Measurements from ENCODE around the gene TMEM11.
"Not testable (repeated sequence)": the region's sequence is repeated elsewhere in the genome, so short reads cannot be mapped to it uniquely, and the experiment has no call there.

The TMEM11 gene

DNA sequence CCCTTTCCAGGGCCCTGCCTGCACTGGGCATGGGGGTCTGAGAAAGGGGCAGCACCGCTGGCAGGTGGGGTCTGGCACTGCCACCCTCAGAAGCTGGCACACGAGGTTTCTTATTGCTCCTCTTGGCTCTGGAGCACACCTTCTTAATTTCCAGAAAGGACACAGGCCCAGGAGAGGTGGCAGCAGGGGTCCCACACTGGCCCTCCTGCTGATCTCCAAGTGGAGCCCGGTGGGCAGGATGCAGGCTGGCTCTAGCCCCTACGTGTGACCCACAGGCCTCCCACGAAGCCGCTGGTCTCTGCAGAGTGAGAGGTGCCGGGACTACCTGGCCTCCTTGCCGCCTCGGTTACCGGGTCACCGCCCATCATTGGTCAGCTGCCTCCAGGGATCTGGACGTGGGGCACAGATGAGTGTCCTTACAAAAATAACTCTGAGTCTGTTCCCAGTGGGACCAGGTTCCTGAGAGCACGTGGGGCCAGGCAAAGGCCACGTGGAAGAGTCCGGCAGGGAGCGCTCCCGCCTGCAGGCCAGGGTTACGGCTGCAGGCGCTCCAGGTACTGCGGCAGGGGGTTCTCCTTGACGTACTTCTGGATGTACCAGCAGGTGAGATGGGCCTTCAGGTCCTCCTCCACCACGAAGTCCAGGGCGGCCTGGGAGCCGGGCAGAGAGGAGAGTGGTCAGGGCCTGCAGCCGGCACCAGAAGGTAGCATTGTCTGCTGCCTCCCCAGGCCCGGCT is 29.0 kb upstream of the TMEM11 start:
- DNase-seq (ENCODE audit: low read depth in 3 of 3): no peak

DNA sequence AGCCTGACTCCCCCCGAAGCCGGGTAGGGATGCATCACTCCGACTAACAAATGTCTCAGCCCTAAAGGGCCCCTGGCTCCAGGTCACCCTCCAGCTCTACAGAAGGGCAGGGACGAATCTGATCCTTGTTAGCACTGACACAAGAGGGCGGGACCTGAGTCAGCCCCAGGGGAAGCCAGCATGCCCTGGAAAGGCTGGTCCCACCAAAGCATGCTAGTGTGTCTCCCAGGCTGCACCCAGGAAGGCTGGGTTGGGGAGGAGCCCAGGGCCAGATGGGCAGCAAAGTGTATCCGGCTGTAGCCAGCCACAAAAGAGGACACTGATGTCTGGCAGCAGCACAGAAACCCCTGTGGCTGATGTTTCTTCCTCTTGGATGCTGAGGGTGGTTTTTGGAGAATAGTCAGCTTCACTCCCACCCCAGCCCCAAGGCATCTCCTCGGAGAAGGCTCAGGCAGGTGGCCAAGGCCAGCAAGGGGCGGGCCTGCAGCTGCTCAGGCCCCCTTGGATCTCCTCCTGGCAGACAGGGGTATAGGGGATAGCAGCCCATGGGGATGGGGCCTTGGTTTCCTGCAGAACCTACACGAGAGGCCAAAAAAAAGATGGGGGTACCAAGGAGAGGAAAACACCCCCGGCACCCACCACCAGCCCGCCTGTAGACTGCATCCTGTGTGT is 28.2 kb upstream of the TMEM11 start:
- no peak for DNase-seq (ENCODE audit: low read depth in 3 of 3)

DNA sequence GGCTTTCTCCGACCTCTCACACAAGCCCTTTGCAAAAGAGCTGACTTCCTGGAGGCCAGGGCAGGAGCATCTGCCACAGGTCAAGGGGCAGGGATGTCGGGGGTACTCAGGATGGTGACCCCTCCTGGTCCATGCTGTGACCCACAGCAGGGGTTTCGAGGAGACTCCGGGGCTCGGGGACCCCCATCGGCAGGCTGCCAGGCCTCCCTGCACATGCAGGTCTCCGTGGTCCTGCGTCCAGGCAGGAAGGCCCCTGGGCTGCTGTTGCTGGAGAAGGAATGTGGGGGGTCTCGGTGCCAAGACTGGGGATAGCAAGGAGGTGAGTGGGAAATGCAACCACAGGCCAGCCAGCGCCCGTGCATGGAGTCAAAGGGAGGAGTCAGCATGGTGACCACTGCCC is 27.6 kb upstream of the TMEM11 start:
- DNase-seq (ENCODE audit: low read depth in 3 of 3): no peak

DNA sequence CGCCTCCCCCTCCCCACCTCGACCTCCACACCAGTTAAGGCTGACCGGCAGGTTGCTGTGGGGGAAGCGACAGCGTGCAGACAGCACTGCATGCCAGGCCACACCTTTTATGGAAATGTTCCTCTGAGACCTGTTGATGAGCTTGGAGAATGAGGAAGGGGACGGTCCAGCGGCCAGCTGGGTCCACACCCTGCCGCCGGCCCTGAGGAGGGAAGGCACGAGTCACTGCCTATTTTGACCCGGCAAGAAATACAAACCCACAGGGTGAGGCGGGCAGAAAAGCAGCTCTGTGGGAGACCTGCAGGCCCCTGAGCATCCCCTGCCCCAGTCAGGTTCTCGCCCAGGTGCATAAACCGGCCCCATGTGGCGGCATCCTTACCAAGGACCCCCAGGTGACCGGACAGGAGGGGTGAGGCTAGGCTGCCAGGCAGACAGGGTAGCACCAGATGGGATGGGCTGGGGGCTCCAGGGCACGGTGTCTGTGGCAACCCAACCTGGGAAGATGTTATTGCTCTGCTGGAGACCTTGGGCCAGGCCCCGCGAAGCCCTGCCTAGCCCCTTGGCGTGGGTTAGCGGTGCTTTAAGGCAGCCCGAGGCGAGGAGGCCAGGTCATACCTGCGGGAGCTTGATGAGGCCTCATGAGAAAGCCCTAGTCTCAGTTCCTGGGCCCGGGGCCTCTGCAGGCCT is 26.6 kb upstream of the TMEM11 start:
- DNase-seq (ENCODE audit: low read depth in 3 of 3): no peak

DNA sequence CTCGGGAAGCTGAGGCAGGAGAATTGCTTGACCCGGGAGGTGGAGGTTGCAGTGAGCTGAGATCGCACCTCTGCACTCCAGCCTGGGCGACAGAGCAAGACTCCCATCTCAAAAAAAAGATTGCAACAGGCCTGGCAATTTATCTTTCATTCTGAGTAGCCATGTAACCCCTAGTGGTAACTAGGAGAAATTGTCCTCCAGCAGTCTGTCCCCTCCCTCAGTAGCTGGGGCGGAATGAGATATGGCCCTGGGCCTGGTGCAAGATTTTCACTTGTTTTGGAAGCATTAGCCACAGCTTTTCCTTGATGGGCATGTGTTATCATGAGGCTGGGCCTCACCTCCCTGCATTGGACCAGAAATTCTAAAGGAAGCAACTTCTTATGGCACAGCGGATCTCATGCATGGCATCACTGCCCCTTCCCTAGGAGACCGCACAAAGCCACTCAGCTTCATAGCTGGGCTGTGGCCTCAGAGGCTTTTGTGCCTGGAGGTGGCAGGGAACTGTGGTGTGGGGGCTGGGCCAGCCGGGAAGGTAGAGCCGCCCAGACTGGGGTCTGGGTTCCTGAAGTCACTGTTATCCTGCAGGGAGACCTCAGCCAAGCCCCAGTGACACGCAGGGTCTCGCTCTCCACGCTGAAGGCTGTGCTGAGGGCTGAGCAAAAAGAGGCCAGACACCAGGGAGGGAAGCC is 25.9 kb upstream of the TMEM11 start:
- no peak for DNase-seq (ENCODE audit: low read depth in 3 of 3)

DNA sequence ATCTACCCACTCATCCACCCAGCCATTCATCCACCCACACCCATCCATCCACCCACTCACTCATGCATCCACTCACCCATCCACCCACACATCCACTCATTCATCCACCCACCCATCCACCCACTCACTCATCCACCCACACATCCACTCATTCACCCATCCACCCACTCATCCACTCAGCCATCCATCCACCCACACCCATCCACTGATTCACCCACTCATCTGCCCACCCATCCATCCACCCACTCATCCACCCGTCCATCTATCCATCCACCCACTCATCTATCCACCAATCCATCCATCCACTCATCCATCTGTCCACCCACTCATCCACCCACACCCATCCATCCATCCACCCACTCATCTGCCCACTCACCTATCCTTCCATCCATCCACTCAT is 22.0 kb upstream of the TMEM11 start:
- peak in 2 of 3 experiments; percentile 15 for DNase-seq (ENCODE audit: low read depth in 3 of 3)

DNA sequence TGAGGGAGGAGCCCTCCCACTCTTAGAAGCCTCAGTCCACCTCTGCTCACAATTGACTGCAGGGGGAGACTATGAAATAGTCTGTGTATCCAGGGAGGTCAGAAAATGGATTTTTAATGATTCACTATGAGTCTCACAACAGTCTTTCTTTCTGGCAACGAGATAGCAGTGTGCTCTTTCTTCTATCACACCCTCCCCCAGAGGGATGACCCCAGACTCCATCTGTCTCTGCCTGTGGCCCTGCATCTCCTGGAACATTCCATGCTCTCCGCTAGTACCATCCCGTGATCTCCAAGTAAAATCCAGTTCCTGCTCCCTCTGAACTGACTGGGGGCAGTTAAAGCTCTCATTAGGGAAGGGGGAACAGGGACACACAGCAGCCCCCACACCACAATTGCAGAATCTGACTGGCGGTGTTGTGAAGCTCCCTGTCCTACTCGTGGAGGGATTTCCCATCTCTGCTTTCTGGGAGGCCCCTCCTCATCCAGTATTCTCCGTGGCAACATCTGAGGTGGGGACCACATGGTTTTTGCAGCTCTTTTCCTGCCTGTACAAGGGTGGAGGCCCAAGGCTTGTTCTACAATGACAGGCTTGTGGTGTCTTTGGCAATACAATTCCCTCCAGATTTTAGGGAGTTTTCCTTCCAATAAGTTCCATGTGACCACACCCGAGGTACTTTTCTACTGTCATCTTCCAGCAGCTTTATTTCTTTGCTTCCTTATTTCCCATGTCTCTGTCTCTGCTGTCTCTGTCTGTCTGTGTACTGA is 19.8 kb upstream of the TMEM11 start:
- DNase-seq (ENCODE audit: low read depth in 3 of 3): no peak

DNA sequence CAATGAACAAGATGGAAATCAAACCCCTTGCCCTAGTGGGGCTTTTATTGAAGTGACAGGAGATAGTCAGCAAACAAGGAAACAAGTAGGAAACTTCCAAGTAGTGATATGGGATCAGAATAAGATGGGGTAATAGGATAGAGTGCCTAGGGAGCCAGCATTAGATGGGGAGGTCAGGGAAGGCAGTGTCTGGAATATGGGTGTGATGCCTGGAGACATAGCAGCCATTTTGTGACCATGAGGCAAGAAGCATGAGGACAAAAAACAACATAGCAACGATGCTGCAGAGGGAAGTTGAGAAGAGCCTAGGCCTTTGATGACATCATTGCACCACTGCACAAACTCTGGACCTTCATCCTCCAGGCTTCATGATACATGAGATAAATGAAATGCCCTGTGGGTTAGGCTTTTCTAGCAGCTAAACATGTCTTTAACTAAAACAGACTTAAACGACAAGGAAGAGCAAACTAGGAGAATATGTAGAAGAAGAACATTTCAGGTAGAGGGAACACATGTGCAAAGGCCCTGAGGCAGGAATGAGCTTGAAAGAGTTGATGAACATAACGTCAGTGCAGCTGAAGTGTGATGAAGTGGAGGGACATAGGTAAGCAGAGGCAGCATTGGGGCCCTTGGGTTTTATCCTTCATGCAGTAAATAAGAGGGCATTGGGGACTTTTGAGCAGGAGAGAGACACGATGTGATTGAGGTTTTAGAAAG is 18.2 kb upstream of the TMEM11 start:
- DNase-seq (ENCODE audit: low read depth in 3 of 3): no peak

DNA sequence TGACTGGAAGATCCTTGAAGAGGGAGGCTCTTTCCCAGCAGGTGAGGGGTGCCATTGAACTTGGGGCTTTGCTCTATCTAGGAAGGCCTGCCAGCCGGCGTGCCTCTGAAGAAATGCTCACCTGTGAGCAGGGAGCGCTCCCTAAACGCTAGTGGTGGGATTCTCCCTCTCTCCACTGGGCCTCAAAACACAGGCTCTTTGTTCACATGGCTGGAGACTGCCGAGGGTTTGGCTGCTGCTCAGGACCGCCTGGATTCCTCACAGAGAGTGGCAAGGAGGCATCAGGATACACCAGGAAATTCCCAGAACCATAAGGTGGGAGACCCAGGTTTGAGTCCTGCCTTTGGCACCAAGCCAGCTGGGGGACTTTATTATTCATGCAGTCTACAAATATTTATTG is 17.6 kb upstream of the TMEM11 start:
- no peak for DNase-seq (ENCODE audit: low read depth in 3 of 3)

DNA sequence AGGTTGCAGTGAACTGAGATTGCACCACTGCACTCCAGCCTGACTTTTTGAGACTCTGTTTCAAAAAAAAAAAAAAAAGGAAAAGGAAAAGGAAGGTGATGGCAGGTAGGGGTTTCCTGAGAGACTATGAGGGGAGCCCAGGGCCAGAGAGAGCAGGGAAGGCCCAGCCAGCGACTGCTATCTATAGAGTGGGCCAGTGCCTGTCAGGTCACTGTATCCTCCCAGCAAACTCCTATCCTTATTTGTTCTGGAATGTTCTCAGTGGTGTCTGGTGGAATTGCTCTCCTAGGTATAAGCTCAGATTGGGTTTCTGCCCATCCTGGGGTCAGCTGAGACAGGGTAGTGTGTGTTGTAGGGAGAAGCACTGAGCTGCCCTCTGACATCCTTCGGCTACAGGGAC is 14.9 kb upstream of the TMEM11 start:
- no peak for DNase-seq (ENCODE audit: low read depth in 3 of 3)

DNA sequence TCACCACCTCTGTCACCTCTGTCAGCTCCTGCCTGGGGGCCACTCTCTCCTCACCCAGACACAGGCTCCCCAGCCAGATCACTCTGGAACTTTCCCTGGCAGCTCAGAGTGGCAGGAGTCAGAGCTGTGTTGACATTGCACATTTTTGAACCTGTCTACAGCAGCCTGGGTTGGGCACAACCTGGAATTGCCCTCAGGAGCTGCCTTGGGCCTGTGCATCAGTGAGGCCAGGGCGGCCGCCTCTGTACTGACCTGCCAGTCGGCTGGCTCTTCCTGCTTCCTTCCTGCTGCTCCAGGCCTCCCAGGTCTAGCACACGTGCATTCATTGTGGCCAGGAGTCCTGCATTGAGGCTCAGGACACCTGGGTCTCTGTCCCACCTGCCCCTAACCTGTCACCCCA is 14.2 kb upstream of the TMEM11 start:
- no peak for DNase-seq (ENCODE audit: low read depth in 3 of 3)

DNA sequence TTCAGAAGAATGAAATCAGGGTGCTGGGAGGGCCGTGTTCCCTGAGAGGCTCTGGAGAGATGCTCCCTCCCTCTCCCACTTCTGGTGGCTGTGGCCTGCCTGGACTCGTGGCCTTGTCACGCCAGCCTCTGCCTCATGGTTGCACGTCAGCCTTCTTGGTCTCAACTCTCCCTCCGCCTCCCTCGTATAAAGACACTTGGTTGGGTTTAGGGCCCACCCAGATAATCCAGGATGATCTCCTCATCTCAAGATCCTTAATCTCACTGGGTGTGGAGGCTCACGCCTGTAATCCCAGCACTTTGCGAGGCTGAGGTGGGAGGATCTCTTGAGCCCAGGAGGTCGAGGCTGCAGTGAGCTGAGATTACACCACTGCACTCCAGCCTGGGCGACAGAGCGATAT is 13.3 kb upstream of the TMEM11 start:
- DNase-seq (ENCODE audit: low read depth in 3 of 3): not testable (repeated sequence)

DNA sequence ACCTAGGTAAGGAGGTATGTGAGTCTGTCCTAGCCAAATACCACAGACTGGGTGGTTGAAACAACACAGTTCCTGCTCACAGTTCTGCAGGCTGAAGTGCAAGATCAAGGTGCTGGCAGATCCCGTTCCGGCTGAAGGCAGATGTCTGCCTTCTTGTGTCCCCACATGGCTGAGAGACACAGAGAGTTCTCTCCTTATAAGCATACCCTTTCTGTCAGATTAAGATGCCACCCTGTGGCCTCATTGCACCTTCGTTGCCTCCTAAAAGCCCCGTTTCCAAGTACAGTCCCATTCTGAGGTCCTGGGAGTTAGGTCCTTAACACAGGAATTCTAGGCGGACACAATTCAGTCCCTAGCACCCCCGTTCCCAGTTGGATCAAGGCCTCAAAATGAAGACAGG is 9.1 kb upstream of the TMEM11 start:
- no peak for DNase-seq (ENCODE audit: low read depth in 3 of 3)

DNA sequence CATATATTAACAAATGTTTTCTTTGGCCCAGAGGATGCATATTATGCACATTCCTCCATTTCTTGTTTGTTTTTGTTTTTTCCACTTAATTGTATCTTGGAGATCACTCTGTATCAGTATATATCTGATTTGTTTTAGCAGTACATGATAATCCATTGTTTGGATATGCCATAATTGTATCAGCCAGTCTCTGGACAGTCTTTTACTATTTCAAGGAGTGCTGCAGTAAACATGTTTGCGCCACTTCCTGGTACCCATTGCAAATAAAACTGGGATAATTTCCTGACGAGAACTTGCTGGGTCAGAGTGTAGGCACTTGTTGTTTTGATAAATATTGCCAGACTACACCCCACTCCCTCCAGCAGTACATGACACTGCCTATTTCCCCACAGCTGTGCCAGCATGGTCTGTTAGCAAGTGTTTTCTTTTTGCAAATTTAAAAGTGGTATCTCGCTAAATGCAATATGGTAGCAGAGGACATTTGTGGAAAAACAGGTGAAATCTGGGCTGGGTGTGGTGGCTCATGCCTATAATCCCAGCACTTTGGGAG is 4.9 kb upstream of the TMEM11 start:
- no peak for DNase-seq (ENCODE audit: low read depth in 3 of 3)

DNA sequence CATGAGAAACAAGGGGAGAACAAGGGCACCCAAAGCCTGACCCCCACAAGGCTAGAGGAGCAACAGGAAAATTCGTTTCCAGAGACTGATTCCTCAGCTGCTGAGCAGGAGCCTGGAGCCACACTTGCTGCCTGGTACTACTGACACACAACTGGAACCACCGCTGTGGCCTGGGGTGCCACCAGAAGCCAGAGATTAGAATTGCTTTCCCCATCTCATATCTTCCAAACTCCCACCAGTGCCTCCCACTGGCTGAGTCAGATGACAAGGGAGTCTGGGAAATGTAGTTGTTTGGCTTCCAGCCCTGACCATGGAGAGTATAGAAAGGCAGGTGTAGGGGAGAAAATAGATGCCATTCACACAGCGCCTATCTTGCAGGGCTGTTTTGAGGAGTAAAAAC is 4.1 kb upstream of the TMEM11 start:
- no peak for DNase-seq (ENCODE audit: low read depth in 3 of 3)

DNA sequence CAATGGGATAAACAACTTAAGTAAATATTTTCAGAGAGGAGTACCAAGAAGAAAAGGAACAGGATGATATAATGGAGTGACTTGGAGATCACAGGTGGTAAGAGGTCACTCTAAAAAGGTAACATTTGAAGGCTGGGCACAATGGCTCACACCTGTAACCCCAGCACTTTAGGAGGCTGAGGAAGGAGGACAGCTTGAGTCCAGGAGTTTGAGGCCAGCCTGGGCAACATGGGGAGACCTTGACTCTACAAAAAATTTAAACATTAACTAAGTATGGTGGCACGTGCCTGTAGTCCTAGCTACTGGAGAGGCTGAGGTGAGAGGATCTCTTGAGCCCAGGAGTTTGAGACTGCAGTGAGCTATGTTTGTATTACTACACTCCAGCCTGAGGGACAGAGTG is 3.4 kb upstream of the TMEM11 start:
- no peak for DNase-seq (ENCODE audit: low read depth in 3 of 3)

DNA sequence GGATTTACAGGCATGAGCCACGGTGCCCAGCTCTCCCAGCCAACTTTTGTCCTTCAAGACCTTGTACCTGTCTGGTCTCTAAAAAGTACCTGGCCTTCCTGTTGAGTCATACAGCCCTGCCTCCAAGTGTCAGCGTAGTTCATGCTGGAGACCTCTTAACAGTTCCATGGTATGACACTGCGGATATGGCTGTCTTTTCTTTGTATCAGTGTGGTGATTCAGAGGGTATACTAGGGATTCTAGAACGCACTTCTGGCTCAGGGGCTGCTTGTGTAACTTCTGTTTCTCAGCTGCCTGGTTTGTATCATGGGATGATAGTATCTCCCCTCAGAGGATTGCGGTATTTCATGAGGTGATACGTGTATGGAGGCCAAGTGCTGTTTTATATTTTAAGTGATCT is 2.0 kb upstream of the TMEM11 start:
- DNase-seq (ENCODE audit: low read depth in 3 of 3): no peak

DNA sequence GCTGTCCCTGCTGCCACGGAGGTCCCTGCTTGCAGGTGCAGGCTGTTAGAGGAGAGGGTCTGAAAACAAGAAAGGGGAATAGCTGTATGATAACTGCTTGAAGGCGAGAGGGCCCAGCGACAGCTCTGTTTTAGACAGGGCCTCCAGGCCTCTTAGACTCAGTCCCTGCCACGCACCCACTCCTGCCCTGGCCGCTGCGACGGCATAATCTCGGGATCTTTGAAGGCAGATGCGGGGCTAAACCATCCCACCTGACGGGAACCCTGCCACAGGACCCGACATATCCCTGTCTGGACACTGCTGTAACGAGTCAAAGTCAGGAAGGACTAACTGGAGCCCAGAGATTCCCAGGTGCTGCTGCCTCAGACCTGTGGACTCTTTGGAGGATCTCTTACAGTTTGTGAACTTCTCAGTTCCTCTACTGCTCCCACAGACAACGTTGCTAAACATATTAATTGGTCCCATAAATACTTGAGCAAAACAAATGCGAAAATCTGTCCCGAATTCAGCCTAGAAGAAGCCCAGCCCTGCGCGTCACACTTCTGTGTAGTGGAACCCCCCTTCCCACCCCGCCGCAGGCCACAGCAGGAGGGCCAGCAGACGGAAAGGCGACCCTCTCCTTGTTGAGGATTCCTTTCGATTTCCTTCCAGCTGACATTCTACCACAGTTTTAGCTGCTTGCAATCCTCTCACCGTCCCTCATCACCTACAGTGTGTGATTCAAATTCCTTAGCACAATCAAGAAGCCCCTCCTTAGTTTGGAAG is 998 bp upstream of the TMEM11 start:
- DNase-seq (ENCODE audit: low read depth in 3 of 3): no peak

DNA sequence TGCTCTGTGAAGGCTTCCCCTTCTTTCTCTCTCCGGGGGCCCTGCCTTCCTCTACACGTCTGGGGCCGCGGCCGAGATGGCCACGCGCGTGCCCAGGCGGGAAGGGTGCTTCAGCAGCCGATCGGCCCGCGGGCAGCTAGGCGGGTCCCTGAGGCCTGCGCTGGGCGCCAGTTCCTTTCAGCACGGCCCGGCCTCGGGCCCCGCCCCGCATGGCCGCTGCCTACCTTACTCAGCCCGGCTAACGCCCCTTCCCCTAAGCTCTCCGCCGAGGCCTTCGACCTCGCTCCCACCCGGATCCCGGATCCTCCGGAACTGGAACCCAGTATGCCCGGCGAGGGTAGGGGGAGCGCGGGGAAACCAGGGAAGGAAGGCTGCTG is 335 bp downstream of the TMEM11 start:
- peak in 1 of 3 experiments; percentile 0 for DNase-seq (ENCODE audit: low read depth in 3 of 3)

Data from stimulated activated CD4-positive, alpha-beta T cell treated with anti-CD3 and anti-CD28 coated beads, TNF-alpha, amount 100 ng/mL, for 4 hours (primary cell).